Activated CD4-positive, alpha-beta T cell treated with anti-CD3 and anti-CD28 coated beads for 1 hour (primary cell): ENCODE measurements around the gene STK17A.

ENCODE experiments used
- DNase-seq: peaks from one replicate; pipeline ENCODE4 v3.0.0-alpha.2; 2020

STK17A gene

GRCh38 chr7:43637114-43637806 lies 54.4 kb downstream of the STK17A start:
- DNase-seq: no peak

DNA sequence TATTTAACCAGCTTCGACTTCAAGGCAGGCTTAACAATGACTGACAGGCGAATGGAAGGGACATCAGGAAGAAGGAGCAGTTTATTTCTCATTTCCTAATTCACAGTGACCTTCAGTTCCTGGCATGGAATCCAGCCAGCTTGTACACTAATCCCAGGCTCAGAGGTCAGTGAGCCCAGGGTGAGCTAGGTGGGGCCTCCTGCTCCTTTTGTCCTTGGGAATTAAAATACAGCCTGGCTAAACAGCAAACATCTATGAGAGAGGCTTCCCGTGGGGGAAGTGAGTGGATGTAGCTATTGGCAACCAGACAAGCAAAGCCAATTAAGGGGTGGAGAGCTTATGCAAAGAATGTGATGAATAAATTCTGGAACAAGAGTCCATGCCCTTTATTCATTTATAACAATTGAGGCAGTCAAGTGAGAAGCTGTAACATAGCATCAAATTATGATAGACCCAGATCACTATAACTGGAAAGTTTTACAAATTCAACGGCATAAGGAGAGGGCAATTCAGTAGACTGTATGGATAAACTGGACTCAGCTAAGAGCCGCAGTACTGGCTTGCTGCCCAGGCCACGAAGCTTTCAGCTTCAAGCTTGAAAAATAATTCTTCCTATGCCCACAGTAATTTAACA lies 57.1 kb downstream of the STK17A start:
- no peak for DNase-seq

- DNase-seq: no peak
Observed at GRCh38 chr7:43640679-43641078, 57.8 kb downstream of the STK17A start.

DNA sequence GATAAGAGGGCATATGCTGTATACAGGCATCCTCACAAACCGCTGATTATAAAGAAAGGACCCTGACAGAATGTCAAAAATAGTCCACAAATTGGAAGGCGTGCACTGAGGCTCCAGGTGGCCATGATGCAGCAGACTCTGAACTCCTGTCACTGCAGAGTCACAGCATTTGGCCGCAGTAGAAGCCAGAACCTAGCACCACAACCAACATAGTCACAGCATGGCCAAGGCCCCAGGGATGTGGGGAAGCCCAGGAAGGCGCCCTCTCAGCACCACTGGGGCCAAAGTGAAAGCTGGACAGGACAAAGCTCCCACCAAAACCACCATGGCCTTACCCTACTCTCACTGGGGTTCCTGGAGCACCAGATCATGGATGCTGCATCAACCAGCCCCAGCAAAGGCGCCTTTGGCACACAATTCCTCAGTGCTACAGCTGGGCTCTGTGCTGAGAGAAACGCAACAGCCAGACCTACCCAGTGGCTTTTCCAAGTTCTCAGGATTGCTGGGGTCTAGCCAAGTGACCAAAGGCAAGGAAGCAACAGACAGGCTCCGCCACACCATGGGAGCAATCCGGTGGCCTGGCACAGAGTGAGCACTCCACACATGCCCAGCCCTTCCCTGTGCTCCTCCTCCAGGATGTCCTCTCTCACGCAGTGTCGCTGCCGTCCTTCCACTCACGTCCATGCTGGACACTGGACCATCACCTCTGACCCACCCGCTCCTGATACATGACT lies 60.2 kb downstream of the STK17A start:
- no peak for DNase-seq

DNA sequence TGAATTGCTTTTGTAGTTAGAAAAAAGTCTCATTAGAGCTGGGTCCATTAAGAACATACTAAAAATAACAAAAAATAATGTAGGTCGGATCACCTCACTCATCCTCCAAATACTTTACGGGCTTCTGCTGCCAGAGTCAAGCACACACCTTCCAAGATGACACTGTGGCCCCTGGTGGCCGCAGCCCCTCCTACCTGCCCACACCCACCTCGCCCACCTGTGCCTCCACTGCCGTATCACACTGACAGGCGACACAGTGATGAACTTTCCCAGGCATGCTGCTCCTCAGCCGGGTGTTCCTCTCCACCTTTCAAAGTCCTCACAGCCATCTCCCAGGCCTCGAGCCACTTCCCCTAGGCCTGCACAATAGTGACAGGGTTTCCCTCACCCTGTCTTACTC lies 60.9 kb downstream of the STK17A start:
- DNase-seq: no peak

DNA sequence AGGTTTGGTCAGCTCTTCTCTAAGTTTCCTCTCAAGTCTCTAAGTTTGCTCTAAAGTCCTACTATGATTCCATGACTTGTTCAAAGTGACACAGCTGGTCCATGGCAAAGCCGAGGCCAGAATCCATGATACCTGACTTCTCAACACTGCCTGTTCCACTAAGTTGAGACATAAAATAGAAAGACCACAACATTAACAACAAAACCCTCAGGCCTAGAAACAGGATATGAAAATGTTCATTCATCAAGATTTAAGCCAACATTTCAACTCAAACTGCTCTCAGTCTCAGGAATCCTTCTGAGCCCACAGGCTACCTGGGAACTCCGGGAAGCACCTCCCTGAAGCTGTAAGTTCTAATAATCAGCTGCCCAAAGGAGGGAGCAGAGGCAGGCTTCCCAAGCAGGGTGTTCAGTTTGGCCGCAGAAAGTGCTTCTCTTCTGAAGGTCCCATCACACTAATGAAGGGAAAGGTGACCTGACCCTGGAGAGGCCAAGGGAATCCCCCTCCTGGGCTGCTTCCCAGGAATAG lies 62.9 kb downstream of the STK17A start:
- no peak for DNase-seq

- DNase-seq: no peak
Observed at GRCh38 chr7:43646603-43647338, 63.9 kb downstream of the STK17A start.

GRCh38 chr7:43647339-43647672 lies 64.4 kb downstream of the STK17A start:
- DNase-seq: no peak

DNA sequence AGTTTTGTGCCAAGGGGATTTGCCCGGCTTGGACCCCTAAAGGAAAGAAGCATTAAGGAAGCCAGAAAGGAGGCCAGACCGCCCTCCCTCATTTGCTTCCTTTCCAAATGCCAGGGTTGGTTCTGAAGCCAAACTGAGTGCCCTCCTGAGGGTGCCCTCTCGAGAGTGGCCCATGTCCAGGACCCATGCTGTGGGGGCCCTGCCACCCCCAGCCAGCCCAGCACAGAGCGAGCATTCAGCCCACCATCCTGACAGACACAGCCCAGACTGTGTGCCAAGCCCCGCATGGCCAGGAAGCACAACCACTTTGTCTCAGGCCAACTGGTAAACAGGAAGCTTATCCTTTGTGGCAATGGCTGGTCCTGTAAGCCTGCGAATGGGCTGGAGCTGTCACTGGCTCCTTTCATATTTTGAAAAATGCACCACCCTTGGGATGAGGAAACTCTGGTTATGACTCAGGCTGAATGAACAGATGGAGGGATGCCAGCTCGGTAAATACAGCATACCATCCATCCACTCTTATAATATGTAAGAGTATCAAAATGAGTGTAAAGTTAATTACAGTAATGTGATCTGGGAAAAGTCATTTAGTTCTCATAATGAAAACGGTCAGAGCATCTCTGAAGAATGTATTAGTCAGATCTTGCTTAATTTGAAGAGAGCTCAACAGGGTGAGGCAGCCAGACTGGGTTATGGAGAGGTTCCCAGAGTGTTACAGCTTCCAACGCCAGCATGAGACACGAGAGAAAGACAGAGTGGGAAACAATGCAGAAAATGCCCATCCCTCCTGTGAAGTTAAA lies 65.0 kb downstream of the STK17A start:
- DNase-seq: no peak

- DNase-seq: peak; percentile 46
Observed at GRCh38 chr7:43648473-43649406, 65.8 kb downstream of the STK17A start.

DNA sequence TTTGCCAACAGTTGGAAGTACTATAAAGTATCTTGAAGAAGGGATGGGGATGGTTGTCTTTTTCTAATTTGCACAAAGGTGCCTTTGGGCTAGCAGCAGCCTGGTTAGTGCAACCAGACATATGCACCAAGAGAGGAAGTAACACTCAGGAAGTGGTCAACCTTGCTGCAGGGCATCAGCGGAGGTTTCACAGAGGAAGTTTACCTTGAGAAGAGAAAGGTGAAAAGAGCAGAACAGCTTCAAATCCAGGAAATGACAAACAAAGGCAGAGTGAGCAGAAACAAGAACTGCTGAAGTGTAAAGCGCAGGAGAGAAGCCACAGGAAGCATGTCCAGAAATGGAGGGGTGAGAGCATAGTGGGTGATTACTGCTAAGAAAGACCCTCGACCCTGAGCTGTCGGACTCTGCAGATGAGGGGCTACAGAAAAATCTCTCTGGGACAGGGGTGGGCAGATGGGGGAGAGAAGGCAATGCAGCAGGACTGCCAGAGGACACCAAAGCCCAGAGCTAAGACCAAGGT lies 66.9 kb downstream of the STK17A start:
- DNase-seq: peak; percentile 47

DNA sequence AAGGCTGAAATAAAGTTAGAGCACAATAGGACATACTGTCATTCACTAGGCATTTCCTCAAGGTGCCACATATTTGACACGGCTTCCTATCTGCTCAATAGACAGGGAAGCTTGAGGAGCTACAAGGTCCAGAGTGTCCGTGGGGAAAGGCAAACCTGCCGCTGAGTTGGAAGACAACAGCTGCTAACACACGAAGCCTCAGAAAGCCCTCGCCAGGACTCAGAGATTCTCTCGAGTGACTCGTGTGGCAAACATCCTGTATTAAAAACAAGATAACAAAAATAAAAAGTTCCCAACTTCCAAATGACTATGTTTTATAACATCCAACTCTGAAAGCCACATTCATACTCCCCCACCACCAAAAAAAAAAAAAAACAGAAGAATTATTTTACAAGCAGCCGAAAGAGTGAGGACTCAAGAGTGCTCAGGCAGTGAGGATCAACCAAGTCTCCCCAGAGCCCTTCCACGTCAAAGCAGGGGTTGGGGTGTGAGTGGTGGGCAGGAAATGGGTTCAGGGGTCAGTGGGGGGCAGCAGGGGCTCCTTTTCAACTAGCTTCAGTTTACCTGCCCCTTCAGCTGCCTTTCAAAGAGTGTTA lies 67.6 kb downstream of the STK17A start:
- DNase-seq: no peak

GRCh38 chr7:43652364-43652763 lies 69.5 kb downstream of the STK17A start:
- DNase-seq: no peak

- no peak for DNase-seq
Observed at GRCh38 chr7:43653466-43653865, 70.6 kb downstream of the STK17A start.

DNA sequence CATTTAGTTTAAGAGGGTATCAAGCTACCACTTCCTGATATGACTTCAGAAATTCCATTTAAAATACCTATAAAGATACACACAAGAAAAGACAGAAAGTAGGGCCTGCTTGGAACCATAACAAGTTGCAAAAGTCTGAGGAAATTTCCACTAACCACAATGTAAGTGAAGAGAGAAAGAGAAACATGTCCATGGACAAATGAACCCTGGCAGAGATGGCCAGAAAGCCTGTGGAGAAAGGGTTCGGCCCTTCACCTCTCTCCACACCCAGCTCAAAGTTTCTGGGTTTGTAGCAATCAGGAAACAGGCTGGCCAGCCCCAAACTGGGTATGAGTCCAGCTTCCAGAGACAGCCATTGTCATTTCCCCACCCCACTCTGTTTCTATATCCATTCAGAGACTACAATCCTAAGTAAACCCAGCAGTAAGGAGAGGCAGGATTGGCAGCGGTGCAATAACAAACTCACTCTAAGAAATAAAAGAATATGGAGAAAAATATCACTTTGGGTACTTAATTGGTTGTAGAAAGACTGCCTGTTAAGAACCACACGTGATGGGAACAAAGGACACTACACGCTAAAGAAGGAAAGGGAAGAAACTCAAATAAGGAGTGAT lies 71.1 kb downstream of the STK17A start:
- DNase-seq: no peak

DNA sequence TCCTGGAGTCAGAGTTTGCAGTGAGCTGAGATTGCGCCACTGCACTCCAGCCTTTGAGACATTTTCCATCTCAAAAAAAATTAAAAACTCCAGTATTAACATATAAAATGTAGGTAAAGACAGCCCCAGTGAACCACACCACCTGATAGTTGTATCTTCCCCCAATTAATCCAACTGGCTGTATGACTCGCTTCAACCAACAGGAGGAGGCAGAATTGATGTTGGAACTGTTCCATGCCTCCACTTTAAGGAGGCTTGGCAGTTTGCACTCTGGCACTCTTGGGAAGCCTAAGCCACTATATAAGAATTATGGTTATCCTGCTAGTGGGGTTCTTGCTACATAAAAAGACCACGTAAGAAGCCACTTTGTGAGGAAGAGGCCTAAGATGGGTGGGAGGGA lies 72.7 kb downstream of the STK17A start:
- DNase-seq: no peak

DNA sequence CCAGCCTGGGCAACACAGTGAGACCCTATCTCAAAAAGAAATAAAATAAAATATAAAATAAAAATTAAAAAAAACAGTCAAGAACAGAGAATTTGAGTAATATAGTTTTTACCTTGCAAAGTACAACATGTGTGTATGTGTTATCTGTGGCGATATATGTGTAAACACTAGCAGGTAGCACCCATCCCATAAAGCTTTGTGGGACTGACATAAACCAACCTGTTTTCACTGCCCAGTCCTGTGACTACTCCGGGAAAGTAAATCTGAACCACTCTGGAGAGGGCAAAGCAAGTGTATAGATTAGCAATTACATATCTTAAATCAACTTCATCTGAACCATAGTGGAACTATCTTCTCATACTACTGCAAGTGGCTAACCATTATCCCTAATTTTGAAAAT lies 74.1 kb downstream of the STK17A start:
- DNase-seq: no peak

DNA sequence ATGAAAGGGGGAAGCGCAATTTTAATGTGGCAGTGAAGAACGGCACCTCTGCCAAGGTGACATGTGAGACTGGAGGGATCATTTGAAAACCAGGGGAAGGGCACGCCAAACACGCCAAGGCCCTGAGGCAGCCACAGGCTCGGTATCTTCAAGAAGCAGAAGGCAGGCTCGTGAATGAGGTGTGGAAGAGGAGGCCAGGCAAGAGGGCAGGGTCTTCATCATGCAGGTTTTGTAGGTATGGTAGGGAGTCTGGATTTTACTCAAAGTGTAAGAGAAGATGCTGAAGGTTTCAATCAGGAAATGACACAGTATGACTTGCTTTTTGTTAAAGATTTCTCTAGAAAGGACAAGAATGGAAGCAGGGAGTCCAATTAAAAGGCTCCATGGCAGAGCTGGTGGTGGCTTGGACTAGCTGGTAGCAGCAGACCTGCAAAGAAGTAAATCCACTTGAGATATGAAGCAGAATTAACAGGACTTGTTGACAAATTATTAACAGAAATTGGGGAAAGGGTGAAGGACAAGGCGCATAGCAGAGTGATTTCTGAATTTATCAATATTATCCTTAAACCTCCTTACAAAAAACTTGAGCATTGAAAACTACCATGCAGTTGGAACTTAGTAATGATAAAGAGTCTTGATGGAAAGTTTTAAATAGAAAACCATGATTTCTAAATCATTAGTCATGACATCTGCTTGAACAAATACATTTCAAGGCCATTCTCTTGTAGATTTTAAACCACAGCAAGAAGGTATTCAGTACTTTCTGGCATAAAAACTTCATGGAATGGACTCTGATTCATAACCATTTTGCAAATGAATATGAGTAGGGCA lies 76.0 kb downstream of the STK17A start:
- no peak for DNase-seq

- no peak for DNase-seq
Observed at GRCh38 chr7:43659549-43659896, 76.6 kb downstream of the STK17A start.
